HG02981 (cell line): ENCODE results near the gene FRRS1L.

Source experiments
- ATAC-seq: cut with Tn5 transposase; IDR thresholded peaks from one replicate; pipeline ENCODE4 v1.9.1; 2021; ENCODE audit warnings: mild to moderate bottlenecking, moderate library complexity; ENCODE audit not compliant: unreplicated experiment

The FRRS1L gene, protein sequence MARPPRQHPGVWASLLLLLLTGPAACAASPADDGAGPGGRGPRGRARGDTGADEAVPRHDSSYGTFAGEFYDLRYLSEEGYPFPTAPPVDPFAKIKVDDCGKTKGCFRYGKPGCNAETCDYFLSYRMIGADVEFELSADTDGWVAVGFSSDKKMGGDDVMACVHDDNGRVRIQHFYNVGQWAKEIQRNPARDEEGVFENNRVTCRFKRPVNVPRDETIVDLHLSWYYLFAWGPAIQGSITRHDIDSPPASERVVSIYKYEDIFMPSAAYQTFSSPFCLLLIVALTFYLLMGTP

DNA sequence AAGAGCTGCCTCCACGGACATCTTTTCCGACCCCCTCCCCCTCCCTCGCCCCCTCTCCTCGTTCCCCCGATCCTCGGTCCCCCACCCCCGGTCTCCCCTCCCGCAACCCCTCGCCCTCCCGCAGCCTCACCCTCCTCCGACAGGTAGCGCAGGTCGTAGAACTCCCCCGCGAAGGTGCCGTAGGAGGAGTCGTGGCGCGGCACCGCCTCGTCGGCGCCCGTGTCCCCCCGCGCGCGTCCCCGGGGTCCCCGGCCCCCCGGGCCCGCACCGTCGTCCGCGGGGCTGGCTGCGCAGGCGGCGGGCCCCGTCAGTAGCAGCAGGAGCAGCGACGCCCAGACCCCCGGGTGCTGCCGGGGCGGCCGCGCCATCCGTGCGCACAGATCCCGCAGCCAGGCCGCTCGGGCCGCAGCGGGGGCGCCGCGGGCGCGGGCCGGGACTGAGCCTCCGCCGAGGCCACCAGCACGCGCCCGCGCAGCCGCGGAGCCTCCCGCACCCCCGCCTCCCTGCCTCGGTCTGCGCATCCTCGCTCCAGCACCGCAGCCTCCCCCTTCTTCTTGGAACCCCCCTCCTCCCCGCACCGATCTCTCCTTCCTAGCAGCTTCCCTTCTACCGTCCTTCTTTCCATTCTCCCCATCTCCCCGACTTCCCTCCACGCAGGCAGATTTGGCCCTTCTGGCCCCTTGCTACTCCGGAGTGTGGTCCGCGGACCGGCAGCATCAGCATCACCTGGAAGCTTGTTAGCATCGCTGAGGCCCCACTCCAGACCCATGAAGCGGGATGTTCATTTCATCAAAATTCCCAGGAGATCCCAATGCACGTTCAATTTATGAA, at the start of gene FRRS1L:
Gene FRRS1L (minus strand): TSS at position 479 of the 831 bp plus-strand sequence. CDS start 111 bp downstream, at position 368.
- ATAC-seq: no peak

DNA sequence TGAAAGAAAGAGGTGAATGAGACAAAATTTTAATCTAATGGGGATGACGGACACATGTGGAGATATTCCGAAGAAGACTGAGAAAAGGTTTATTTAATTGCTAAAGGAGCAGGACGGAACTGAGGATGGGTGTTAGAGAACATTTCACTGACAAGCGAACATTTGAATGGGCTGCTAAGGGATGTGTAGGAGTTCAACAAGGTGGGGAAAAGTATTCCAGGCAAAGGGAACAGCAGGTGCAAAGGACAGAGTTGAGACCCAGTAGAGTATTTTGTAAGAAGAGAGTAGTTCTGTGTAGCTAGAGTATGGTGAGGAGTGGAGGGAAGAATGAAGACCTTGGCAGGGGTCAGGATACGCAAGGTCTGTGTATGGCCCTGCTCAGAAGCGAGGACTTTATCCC, 47.4 kb upstream of the FRRS1L start:
- ATAC-seq: no peak

DNA sequence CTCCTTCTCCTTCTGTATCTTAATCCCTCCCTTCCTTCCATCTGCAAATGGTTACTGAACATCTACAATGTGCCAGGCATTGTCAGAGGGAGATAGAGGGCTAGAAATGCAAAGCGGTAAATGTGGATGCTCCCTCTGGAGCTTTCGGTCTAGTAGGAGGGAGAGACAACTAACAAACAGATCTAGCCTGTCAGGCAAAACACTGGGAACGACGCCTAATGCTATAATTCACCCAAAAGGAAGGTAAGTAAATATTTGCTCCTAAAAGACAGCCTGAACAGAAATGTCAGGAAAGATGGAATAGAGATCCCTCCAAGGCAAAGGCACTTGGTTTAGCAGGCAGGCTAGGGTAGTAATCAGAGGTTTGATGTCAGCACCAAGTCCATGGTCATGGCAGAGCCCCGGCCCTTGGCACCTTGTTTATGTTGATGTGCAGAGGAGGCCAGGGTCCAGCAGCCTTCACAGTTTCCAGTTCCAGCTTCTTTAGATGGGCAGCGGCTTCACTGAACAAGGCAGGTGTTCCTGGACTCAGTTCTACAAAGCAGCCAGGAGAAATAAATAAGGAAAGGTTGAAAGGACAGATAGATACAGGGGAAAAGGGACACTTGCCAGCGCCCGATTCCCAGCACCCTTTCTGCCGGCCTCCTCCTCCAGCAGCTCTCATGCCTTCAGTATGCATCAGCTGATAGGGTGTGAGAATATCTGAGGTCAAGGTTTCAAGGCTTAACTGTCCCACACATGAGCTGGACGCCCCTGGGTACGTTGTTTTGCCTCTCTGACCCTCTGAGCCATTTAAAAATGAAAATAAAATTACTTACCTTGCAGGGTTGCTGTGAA, 46.5 kb upstream of the FRRS1L start:
- ATAC-seq: no peak

DNA sequence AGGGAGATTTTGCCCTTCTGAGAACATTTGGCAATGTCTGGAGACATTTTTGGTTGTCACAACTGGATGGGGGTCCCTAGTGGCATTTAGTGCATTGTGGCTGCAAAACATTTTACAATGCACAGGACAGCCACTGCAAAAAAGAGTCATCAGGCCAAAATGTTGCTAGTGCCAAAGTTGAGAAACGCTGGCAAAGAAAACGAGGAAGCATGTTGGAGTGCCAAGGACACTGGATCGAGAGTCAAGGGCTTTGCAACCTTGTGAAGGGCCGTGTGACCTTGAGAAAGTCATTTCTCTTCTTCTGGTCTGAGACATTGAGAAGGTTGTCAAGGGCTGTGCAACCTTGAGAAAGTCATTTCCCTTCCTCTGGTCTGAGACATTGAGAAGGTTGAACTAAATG, 45.7 kb upstream of the FRRS1L start:
- no peak for ATAC-seq

DNA sequence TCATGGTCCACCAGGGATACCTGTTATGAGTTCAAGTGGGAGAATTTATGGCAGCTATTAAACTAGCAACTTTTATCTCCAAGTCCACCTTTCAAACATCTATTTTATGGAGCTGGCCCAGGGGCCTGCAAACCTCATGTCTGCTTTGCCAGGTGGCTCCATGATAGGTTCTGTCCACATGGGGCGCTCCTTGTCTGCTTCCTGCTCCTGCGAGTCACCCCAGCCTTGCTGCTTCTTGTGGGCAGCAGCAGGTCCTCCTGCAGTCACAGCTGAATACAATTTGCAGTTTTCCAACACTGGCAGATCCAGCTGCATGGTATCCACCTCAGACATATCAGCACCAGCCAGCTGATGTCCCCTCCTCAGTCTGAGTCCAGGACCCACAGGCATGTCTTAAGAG, 39.6 kb upstream of the FRRS1L start:
- ATAC-seq: no peak

DNA sequence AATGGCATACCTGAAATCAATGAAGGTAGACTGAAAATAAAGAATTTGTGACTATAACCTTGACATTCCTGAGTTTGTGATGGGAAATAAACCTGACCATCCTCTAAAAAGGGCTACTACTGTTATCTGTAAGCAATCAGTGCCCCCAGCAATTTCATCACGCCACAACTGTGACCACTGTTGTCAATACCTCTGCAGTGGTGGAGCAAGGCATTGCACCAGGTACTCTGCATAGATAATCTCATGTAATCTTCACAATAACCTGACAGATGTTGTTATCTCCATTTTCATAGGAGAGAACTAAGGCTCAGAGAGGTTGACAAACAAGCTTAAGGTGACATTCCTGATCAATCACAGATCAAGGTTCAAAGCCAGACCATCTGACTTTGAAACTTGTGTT, 38.5 kb upstream of the FRRS1L start:
- no peak for ATAC-seq

DNA sequence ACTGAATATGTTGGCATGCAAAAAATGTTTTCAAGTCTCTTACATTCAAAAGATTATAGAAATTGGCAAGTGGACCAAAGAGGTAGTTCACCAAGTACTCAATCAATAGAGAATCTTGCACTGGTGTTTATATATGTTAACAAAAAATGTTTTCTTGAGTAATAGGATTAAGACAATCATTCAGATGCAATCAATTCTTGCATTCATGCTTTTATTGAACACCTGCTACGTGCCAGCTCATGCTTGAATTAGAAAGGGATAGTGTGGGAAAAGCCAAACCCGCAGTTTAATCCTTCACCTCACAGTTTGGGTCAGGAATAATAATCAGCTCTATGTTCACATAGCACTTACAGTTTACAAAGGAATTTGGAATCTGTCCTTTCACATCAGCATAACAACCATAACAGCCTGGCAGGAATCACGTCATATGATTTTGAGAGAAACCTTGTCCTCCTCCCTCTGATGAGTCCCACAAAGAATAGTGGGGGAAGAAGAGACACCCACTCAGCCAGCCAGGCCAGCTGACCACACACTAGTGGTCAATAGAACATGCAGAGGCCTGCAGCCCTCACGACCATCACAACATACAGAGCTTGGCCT, 36.8 kb upstream of the FRRS1L start:
- ATAC-seq: no peak

DNA sequence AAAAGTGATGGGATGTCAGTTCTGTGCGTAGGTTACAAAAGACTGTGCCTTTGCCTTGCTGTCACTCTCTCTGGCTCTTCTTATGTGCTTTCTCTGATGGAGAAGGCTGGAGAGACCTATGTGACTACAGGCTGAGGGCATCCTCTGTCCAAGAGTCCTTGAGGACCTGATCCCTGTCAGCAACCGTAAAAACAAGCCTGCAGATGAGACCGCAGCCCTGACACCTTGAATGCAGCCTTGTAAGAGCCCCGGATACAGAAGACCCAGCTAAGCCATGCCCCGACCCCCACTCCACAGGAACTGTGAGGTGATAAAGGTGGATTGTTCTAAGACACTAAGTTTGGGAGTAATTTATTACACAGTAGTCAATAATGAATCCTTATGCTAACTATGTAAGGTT, 32.6 kb upstream of the FRRS1L start:
- ATAC-seq: no peak

DNA sequence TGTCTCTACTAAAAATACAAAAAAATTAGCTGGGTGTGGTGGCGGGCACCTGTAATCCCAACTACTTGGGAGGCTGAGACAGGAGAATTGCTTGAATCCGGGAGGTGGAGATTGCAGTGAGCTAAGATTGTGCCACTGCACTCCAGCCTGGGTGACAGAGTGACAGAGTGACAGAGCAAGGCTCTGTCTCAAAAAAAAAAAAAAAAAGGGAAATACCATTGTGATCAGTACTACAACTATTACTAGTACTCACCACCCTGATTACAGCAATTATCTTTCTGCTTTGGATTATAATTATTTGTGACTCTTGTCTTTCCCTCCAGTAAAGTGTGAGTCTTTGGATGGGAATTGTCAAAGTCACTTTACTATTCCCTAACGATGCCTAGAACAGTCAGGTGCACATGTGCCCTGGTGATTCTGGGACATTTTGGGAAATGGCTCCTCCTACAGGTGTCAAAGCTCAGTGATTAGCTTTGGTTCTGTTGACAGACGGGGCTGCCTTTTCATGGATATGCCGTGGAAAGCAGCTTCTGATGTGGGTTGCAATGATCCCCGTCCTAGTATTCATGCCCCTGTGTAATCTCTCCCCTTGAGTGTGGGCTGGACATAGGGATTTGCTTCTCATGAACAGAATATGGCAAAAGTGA, 31.8 kb upstream of the FRRS1L start:
- ATAC-seq: no peak

DNA sequence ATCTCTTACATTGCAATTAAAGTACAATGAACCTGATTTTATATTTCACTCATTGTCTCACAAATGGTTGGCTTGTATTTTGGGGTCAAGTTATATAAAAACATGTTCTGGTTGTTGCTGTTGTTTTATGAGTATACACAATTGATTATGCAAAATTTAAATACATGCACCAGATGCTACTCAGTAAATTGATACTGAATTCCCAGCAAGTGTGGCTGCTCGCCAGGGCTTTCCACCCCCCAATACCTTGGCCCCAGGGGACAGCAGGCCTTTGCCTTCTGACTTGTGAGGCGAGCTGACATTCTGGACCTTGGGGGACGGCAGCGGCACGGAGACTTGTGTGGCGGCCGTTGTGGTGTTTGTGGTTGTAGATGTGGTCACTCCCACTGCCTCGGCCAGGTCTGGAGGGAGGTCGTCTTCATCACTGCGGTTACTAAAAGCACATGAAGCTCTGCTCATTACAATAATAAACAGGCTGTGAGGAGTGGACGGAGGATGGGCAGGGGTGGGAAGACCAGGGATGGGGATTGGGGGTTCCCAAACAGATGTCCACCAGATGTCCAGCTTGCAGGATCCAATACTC, 27.0 kb upstream of the FRRS1L start:
- ATAC-seq: no peak

DNA sequence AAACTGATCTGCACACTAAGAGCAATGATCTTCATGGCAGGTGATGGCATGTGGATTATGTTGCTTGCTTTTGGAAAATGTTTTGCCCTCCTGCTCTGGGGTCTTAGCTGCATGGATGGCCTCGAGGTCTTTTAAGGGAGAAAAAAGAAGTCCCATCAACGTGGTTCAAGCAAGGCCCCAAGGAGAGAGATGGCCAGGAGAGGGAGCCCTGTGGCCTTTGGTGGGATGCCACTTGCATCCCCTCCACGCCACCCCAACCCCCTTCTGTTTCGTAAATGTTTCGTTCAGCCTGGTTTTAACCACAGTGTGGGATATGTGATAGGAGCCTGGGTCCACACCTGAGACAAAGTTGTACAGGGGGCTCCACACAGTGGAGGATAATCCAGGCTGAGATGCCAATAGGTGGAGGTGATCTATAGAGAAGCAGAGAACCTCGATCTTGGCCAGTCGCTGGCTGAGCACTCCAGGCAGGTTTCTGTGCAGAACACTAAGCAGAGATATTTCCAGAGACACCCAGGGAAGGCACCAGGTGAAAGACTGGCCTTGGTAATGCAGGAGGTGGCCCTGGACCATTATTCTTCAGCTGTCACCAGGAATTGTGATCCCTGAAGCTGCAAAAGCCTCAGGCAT, 25.8 kb upstream of the FRRS1L start:
- no peak for ATAC-seq

DNA sequence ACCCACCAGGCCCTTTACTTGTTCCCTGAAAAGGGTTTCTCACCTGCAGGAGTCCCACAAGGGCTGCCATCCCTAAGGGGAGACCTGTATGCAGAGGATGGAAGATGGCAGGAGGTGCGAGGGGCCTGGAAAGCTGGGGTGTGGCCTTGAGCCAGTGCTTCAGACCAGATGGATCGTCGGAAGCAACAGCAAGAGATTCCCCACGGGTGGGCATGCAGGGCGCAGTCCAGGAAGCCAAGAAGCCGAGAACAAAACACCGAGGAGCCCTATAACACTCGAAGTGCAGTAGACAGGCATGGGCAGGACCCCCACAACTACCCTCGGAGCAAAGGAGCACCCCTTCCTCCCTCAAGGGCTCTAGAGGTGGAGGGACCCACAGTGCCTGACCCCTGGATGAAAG, 24.7 kb upstream of the FRRS1L start:
- no peak for ATAC-seq

DNA sequence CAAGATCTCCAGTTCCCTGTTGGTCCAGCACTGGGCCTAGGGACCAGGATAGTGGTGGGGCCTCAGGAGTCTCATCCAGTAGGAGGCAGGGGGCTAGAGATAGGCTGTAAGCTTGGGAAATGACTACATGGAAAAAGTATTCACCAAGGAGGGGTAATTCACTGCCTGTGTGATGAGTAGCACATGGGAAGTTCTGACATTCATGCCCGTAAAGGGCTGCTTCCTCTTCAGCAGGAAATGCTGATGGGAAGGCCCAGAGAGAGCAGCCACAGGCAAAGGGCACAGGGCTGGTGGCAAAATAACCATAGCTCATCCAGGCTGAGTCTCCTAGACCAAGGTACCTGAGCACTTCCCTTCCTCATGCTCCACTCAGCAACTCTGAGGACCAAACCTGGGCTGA, 23.1 kb upstream of the FRRS1L start:
- ATAC-seq: no peak

DNA sequence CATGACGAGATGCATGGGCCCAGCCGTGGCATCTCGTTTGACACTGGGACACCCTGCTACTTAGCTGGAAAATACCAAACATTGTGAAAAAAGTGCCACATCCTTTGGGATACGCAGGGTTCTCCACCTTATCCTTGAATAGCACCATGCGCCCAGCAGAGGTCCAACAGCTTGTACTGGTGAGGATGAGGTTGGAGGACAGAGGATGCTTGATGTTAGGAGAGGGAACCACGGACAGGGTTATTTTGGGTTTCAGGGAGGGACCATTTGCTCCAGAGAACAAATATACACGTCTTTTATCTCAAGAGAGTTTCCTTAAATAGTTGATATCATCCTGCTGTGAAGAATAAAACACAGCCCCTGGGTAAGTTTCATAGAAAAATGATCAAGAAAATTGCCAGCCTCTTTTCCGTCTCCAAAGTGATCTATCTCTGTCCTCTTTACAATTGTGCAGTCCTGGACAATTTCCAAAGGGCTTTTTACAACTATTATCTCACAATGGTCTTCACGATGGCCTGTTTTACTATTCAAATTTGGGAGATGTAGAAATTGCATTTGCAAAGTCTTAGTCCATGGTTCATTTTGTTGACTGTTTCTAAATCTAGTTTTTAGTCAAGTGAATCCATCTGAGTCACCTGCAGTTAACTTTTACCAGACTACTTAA, 19.9 kb upstream of the FRRS1L start:
- no peak for ATAC-seq

DNA sequence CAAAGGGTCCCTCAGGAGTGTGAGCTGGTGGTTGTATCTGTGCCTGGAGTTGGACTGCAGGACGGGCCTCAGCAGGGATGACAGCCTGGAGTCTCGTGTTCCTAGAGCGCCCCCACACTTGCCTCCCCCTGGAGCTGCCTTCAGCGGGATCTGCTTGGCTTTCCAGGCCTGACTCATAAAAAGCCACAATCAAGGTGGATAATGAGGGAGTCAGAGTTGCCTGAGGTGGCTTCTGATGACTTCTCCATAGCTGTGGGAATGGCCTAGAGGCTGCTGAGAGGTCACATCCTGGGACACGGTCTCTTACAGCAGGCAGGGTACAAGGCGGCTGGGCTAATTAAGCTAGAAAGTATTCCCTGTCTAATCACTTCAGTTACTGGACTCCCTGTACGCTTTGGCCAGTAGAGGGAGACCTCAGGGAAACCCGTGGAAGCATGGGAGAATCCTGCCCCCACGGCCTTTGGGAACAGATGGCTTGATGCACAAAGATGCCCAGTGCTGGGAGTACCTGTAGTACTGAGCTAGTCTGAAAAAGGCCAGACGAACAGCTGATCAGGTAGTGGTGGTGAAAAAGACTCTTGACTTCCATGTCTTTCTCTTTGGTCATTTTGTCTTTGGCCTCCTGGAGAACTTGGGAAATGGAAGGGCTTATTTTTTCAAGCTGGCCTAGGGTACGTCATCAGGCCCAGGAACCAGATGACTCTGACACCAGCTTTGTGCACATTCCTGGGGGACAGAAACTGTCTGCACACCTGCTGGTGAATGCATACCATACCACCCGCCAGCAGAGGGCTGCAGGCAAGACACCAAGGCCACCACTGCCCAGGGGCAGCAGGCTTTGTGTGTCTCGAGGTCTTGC, 16.1 kb upstream of the FRRS1L start:
- ATAC-seq: no peak

DNA sequence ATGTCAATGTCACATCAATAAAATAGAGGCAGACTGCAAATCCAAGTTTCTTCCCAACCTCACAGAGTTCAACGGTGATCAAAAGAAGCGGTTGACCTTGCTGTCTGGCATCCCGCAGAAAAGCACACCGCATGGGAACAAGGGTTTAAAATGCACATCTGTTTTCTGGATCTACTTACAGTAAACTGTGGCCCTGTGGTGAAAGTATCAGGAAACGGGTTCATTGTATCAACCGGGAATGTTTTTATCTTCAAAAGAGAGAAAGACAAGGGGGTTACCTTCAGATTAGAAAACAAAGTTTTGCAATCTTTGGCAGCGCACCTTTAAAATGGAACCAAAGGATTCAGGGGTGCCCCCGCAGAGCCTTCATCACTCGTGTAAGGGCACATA, 15.5 kb upstream of the FRRS1L start:
- no peak for ATAC-seq

DNA sequence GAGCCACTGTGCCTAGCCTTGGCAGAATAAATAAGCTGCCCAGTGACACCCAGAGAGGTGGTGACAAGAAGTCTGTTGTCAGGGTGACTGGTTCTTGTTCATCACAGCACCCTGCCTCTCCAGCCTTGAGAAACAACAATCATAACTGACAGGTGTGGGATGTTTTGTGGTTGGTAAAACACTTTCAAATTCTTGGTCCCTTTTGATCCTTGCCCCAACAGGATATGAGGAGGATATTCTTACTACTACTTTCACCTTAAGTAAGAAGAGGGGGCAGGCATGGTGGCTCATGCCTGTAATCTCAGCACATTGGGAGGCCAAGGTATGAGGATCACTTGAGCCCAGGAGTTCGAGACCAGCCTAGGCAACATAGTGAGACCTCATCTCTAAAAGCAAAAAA, 14.2 kb upstream of the FRRS1L start:
- peak; percentile 79 for ATAC-seq

DNA sequence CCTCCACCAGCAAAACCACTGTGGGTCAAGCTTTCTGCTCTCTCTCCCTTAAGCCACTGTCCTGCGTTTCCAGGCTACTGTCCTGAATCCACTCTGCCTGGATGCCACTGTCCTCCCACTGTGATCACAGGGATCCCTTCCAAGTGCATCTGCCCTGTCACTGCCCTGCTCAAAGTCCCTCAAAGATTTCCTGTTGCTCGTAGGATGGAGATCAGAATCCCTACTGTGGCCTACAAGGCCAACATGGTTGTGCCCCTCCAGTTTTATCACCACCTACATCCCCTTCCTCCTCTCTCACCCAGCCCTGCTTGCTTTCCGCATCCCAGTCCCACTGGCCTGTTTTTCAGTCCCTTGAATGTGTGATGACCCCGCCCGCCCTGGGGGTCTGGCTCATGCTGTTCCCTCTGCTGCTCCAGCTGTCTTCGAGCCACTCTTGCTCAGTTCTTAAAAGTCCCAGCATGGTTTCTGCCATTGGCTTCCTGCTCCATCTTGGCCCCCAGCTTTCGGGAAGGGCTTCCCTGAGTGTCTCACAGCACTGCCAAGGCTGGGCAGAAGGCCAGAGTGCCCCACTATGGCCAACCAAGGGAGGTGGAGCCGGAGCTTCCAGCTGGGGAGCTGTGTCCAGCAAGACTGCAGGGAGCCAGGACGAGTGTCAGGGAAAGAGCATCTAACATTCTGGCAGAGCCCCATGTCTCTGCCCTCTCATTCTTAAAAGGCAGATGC, 12.9 kb upstream of the FRRS1L start:
- no peak for ATAC-seq
